Measurements from ENCODE around the gene ATP2B3. TPM values are rescaled to one million over a fixed set of nuclear protein-coding genes. Genes with fewer than 3 reads are reported as not detected.

Gene ATP2B3
- total RNA-seq, 1 donor from 2014 or later: 0.25 TPM

DNA sequence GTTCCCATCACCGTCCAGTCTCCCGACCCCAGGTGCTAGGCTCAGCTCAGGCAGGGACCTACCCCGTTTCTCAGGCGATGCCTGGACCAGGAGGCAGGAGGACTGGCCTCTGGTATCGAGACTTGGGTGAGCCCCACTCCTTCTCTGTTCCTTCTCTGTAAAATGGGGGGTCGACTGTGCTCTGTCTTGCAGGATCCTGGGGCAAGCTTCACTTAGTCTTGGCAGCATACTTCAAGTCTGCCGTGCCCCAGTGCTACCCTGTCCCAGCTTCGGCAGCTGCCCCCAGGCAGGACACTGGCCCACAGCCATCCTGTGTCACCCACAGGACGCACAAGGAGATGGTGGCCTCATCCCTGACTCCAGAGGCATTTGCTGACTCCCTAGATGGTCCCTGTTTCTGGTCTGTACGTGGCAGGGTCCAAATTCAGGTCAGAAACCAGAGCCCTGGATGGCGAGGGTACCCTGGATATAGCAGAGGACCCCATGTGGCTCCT is 40.0 kb upstream of the ATP2B3 start:
- Histone ChIP-seq H3K36me3 (no peaks in the 10 kb centered on the region), H3K4me1 (peaks cover 33% of the 10 kb centered on the region), H3K9me3 (no peaks in the 10 kb centered on the region), H3K4me3 (no peak overlapping the region), H3K27ac (peak overlapping the region; percentile 72), H3K27me3 (no peaks in the 10 kb centered on the region)
- TF ChIP-seq POLR2A (IDR thresholded peaks at IDR 0.05) (no peak), POLR2AphosphoS5 (IDR thresholded peaks at IDR 0.05; ENCODE audit: insufficient read depth in 1 of 2, low read depth in 1 of 2) (no peak)
- TF ChIP-seq, protein P1, sequence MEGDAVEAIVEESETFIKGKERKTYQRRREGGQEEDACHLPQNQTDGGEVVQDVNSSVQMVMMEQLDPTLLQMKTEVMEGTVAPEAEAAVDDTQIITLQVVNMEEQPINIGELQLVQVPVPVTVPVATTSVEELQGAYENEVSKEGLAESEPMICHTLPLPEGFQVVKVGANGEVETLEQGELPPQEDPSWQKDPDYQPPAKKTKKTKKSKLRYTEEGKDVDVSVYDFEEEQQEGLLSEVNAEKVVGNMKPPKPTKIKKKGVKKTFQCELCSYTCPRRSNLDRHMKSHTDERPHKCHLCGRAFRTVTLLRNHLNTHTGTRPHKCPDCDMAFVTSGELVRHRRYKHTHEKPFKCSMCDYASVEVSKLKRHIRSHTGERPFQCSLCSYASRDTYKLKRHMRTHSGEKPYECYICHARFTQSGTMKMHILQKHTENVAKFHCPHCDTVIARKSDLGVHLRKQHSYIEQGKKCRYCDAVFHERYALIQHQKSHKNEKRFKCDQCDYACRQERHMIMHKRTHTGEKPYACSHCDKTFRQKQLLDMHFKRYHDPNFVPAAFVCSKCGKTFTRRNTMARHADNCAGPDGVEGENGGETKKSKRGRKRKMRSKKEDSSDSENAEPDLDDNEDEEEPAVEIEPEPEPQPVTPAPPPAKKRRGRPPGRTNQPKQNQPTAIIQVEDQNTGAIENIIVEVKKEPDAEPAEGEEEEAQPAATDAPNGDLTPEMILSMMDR (IDR thresholded peaks at IDR 0.05): no peak
- no peak for DNase-seq (ENCODE audit: extremely low spot score in 2 of 2)
- intact Hi-C loops (cut with DNase I): no loop called here

DNA sequence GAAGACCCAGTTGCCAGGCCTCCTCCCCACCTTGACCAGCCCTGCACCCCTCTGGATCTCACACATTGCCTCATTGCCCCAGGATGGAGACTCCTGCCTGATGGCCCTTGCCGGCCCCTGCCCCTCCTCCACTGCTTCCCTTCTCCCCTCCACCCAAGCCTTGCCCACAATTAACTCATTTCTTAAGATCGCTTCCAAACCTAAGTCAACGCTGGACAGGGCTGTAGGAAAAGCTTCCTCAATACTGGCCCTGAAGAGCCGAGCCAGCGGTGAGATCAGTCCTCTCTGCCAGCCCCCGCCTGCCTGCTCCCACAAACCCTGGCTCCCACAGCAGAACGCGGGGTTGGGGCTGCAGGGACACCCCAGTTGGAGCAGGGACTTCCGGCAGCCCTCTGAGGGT is 39.5 kb upstream of the ATP2B3 start:
- H3K27me3 ChIP-seq: no peaks in the 10 kb centered on the region
- H3K4me1 ChIP-seq: peaks cover 33% of the 10 kb centered on the region
- intact Hi-C loops (cut with DNase I): no loop called here

DNA sequence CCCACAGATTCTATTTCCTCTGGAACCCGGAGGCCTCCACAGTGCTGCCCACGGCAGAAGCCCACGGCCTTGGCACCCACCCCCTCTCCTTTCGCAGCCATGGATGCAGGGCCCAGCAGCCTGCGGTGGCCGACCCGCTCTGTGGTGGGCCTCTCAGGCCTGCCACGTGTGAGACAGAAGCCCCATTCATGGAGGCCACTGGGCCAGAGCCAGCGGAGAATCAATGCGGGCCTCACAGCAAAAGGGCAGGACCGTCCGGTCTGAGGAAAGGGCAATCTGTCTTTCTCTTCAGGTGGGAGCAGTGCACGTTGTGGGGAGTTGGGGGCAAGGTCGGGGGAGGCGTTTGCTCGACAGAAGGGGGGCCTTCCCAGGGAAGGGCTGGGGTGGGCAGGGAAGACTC is 38.7 kb upstream of the ATP2B3 start:
- Histone ChIP-seq H3K27ac (peak overlapping the region; percentile 72), H3K27me3 (no peaks in the 10 kb centered on the region), H3K9me3 (no peaks in the 10 kb centered on the region), H3K4me3 (no peak overlapping the region), H3K36me3 (no peaks in the 10 kb centered on the region), H3K4me1 (peaks cover 33% of the 10 kb centered on the region)
- no peak for TF ChIP-seq POLR2A (IDR thresholded peaks at IDR 0.05)
- TF ChIP-seq, protein P1 (IDR thresholded peaks at IDR 0.05): no peak
- TF ChIP-seq POLR2AphosphoS5 (IDR thresholded peaks at IDR 0.05; ENCODE audit: insufficient read depth in 1 of 2, low read depth in 1 of 2): no peak
- intact Hi-C loops (cut with DNase I): no loop called here
- no peak for DNase-seq (ENCODE audit: extremely low spot score in 2 of 2)

More for the DNA sequence above, 39.5 kb upstream of the ATP2B3 start:
- H3K27ac ChIP-seq: peak overlapping the region; percentile 72
- no peak for DNase-seq (ENCODE audit: extremely low spot score in 2 of 2)
- no peaks in the 10 kb centered on the region for H3K9me3 ChIP-seq
- no peak overlapping the region for H3K4me3 ChIP-seq
- no peaks in the 10 kb centered on the region for H3K36me3 ChIP-seq
- TF ChIP-seq POLR2A (IDR thresholded peaks at IDR 0.05) (no peak), POLR2AphosphoS5 (IDR thresholded peaks at IDR 0.05; ENCODE audit: insufficient read depth in 1 of 2, low read depth in 1 of 2) (no peak)
- TF ChIP-seq, protein P1 (IDR thresholded peaks at IDR 0.05): no peak

DNA sequence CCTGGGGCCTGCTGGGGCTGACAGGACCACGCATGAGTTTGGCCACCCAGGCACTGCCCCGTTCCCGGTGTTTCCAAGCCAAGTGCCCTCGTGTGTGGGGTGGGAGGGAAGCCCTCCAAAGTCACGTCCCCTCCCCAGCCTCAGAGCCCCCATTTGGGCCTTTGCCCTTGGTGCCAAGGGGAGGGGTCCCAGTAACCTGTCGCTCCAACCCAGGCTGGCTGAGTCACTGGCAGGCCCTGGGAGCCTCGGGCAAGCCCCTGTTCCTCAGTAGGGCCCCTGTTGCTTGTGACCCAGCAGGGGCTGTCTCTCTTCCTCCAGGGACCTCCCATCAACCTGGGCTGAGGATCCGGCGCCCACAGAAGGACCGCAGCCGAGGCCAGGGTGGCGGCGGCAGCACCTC is 36.4 kb upstream of the ATP2B3 start:
- Histone ChIP-seq H3K9me3 (no peaks in the 10 kb centered on the region), H3K27me3 (no peaks in the 10 kb centered on the region), H3K27ac (no peak overlapping the region), H3K4me3 (no peak overlapping the region), H3K36me3 (no peaks in the 10 kb centered on the region), H3K4me1 (peaks cover 27% of the 10 kb centered on the region)
- intact Hi-C loops (cut with DNase I): no loop called here
- TF ChIP-seq, protein P1 (IDR thresholded peaks at IDR 0.05): no peak
- TF ChIP-seq POLR2AphosphoS5 (IDR thresholded peaks at IDR 0.05; ENCODE audit: insufficient read depth in 1 of 2, low read depth in 1 of 2): no peak
- TF ChIP-seq POLR2A (IDR thresholded peaks at IDR 0.05): no peak
- DNase-seq (ENCODE audit: extremely low spot score in 2 of 2): no peak

DNA sequence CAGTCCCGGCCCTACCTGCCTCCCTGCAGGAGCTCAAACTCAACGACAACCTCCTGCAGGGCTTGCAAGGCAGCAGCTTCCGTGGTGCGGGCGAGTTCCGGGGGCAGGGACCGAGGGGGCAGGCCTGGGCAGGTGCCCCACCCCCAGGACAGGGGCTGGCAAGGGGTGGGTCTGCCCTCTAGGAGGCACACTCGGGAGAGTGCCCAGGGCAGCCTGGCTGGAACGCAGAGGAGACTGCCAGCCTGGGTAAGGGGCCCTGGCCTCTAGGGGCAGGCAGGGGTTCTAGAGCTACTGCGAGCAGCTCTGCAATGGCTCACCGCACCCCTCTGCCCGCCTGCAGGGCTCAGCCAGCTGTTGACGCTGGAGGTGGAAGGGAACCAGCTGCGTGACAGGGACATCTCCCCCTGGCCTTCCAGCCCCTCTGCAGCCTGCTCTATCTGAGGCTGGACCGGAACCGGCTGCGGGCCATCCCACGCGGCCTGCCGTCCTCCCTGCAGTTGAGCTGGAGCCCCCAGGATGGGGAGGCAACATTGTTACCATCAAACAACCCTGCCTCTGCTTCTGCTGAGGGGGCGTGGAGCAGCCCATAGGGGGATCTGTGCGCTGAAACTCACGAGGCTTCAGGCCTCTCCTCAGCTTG is 34.9 kb upstream of the ATP2B3 start:
- no peak for TF ChIP-seq POLR2A (IDR thresholded peaks at IDR 0.05)
- TF ChIP-seq, protein P1 (IDR thresholded peaks at IDR 0.05): no peak
- no peak for TF ChIP-seq POLR2AphosphoS5 (IDR thresholded peaks at IDR 0.05; ENCODE audit: insufficient read depth in 1 of 2, low read depth in 1 of 2)
- no peaks in the 10 kb centered on the region for H3K9me3 ChIP-seq
- no peak overlapping the region for H3K4me3 ChIP-seq
- no peaks in the 10 kb centered on the region for H3K27me3 ChIP-seq
- no peaks in the 10 kb centered on the region for H3K36me3 ChIP-seq
- intact Hi-C loops (cut with DNase I): no loop called here
- no peak overlapping the region for H3K27ac ChIP-seq
- no peak for DNase-seq (ENCODE audit: extremely low spot score in 2 of 2)
- H3K4me1 ChIP-seq: peaks cover 17% of the 10 kb centered on the region
